C4-2B (cell line): Measurements from ENCODE around the gene MOV10L1.

Experiments
- CTCF ChIP-seq: fragments of 450-650 bp; conservative IDR thresholded peaks from 2 replicates; pipeline ENCODE4 v1.5.1; 2017; ENCODE audit warnings: mild to moderate bottlenecking
- ZFX ChIP-seq: fragments of 450-650 bp; IDR thresholded peaks from 2 replicates; pipeline ENCODE4 v1.6.1; 2017

GRCh38 chr22:50078246-50078645 lies 11.6 kb upstream of the MOV10L1 start:
- TF ChIP-seq CTCF = no peak
- no peak for TF ChIP-seq ZFX
